ENCODE measurements around the gene ARL6IP1.

ARL6IP1 gene

DNA sequence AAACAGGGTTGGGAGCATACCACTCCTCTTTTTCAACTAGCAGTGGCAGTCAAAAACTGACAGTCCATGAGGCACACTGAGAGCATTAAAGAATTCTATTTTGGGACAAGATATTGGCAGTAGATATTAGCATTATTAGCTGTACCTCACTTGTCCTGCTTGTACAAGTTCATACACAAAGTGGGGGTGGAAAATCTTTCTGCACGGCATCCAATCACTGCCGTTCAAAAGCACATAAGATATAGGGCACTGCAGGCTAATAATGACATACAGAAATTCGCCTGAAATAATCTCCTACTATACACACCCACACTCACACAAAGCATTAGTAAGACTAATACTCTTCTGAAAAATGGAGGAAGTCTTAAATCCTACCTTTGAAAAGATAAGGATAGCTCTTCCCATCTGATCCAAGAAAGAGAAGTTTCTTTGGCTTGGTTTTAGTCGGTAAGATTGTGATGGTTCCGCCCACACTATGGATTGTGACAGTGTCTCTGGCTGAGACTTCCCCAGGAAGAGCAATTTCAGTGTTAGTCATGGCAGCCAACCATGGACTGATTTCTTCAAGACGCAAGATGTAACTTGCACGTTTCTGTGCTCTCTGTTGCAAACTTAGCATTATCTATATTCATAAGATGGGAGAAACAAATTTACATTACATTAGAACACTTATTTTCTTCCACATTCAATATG, 40.6 kb upstream of the ARL6IP1 start:
- Histone ChIP-seq H3K9me3 (ENCODE audit: insufficient read depth, low read depth, low read length) (no peaks in the 10 kb centered on the region), H3K4me2 (ENCODE audit: low read depth, low read length, poor library complexity, severe bottlenecking) (no peak overlapping the region), H3K27me3 (ENCODE audit: insufficient read depth, low read length, poor library complexity, severe bottlenecking) (no peaks in the 10 kb centered on the region), H3K36me3 (ENCODE audit: insufficient read depth, low read length) (peaks cover 85% of the 10 kb centered on the region), H3K9me2 (replicated peaks; ENCODE audit: low read depth, low read length) (no peaks in the 10 kb centered on the region), H4K20me1 (ENCODE audit: insufficient read depth, low read length, poor library complexity, severe bottlenecking) (no peaks in the 10 kb centered on the region), H2AFZ (ENCODE audit: low read length) (no peak overlapping the region), H3F3A (ENCODE audit: low read depth) (no peaks in the 10 kb centered on the region), H3K4me1 (ENCODE audit: insufficient read depth, low read length, poor library complexity, severe bottlenecking) (no peaks in the 10 kb centered on the region), H3K79me2 (ENCODE audit: insufficient read depth, low read length) (no peaks in the 10 kb centered on the region), H3K9ac (ENCODE audit: low read depth, low read length, poor library complexity, severe bottlenecking) (no peak overlapping the region), H3K4me3 (ENCODE audit: low read length, poor library complexity, severe bottlenecking) (no peak overlapping the region)
- no peak for TF ChIP-seq EZH2phosphoT487 (IDR thresholded peaks at IDR 0.05; ENCODE audit: borderline replicate concordance)
- TF ChIP-seq, protein P1, sequence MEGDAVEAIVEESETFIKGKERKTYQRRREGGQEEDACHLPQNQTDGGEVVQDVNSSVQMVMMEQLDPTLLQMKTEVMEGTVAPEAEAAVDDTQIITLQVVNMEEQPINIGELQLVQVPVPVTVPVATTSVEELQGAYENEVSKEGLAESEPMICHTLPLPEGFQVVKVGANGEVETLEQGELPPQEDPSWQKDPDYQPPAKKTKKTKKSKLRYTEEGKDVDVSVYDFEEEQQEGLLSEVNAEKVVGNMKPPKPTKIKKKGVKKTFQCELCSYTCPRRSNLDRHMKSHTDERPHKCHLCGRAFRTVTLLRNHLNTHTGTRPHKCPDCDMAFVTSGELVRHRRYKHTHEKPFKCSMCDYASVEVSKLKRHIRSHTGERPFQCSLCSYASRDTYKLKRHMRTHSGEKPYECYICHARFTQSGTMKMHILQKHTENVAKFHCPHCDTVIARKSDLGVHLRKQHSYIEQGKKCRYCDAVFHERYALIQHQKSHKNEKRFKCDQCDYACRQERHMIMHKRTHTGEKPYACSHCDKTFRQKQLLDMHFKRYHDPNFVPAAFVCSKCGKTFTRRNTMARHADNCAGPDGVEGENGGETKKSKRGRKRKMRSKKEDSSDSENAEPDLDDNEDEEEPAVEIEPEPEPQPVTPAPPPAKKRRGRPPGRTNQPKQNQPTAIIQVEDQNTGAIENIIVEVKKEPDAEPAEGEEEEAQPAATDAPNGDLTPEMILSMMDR (conservative IDR thresholded peaks at IDR 0.05; ENCODE audit: low read length), result no peak

DNA sequence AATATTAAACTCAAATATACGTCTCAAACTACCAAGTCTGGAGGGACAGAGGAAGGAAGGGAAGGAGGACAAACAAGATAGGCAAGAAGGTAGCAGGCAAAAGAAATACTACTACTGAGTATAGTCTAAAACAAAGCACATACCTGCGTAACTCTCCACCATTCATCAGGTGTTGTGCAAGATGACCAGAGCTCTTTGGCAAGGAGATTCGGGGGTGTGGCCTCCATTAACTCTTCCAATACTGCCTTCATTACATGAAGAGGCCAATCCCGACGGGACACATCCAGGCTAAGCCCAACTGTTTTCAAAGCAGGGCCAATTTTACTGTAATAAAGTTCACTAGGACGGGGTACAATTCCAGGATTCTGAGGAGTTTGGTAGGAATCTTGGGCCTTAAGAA, 38.2 kb upstream of the ARL6IP1 start:
- no peak overlapping the region for H3K4me3 ChIP-seq (ENCODE audit: low read length, poor library complexity, severe bottlenecking)
- no peak for TF ChIP-seq EZH2phosphoT487 (IDR thresholded peaks at IDR 0.05; ENCODE audit: borderline replicate concordance)
- TF ChIP-seq, protein P1 (conservative IDR thresholded peaks at IDR 0.05; ENCODE audit: low read length), result no peak
- no peaks in the 10 kb centered on the region for H3F3A ChIP-seq (ENCODE audit: low read depth)
- H3K9me3 ChIP-seq (ENCODE audit: insufficient read depth, low read depth, low read length), result no peaks in the 10 kb centered on the region
- no peak overlapping the region for H2AFZ ChIP-seq (ENCODE audit: low read length)
- H4K20me1 ChIP-seq (ENCODE audit: insufficient read depth, low read length, poor library complexity, severe bottlenecking), result no peaks in the 10 kb centered on the region
- H3K9ac ChIP-seq (ENCODE audit: low read depth, low read length, poor library complexity, severe bottlenecking), result no peak overlapping the region
- H3K36me3 ChIP-seq (ENCODE audit: insufficient read depth, low read length), result peaks cover 86% of the 10 kb centered on the region
- no peak overlapping the region for H3K4me2 ChIP-seq (ENCODE audit: low read depth, low read length, poor library complexity, severe bottlenecking)
- H3K9me2 ChIP-seq (replicated peaks; ENCODE audit: low read depth, low read length), result no peaks in the 10 kb centered on the region
- H3K27me3 ChIP-seq (ENCODE audit: insufficient read depth, low read length, poor library complexity, severe bottlenecking), result no peaks in the 10 kb centered on the region
- H3K79me2 ChIP-seq (ENCODE audit: insufficient read depth, low read length), result no peaks in the 10 kb centered on the region
- no peaks in the 10 kb centered on the region for H3K4me1 ChIP-seq (ENCODE audit: insufficient read depth, low read length, poor library complexity, severe bottlenecking)

DNA sequence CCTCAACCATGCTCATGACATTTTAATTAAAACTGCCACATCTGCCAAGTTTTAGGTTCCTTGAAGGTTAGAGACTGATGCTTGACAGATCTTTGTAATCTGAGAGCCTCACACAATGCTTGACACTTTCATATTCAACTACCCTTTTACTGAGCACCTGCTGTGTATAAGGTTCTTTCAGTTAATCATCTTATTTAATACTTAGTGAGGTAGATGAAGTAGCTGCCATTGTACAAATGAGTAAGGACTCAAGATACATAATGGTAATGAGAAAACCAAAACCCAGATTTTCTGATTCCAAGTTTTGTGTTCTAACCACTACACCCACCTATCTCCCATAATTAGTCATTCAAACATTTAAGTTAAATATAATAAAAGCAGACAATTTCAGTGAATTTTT, 35.4 kb upstream of the ARL6IP1 start:
- Histone ChIP-seq H4K20me1 (ENCODE audit: insufficient read depth, low read length, poor library complexity, severe bottlenecking) (no peaks in the 10 kb centered on the region), H2AFZ (ENCODE audit: low read length) (no peak overlapping the region), H3K4me2 (ENCODE audit: low read depth, low read length, poor library complexity, severe bottlenecking) (no peak overlapping the region), H3F3A (ENCODE audit: low read depth) (no peaks in the 10 kb centered on the region), H3K9ac (ENCODE audit: low read depth, low read length, poor library complexity, severe bottlenecking) (no peak overlapping the region), H3K4me3 (ENCODE audit: low read length, poor library complexity, severe bottlenecking) (no peak overlapping the region), H3K79me2 (ENCODE audit: insufficient read depth, low read length) (no peaks in the 10 kb centered on the region), H3K4me1 (ENCODE audit: insufficient read depth, low read length, poor library complexity, severe bottlenecking) (no peaks in the 10 kb centered on the region), H3K36me3 (ENCODE audit: insufficient read depth, low read length) (peaks cover 95% of the 10 kb centered on the region), H3K27me3 (ENCODE audit: insufficient read depth, low read length, poor library complexity, severe bottlenecking) (no peaks in the 10 kb centered on the region), H3K9me3 (ENCODE audit: insufficient read depth, low read depth, low read length) (no peaks in the 10 kb centered on the region), H3K9me2 (replicated peaks; ENCODE audit: low read depth, low read length) (no peaks in the 10 kb centered on the region)
- TF ChIP-seq, protein P1 (conservative IDR thresholded peaks at IDR 0.05; ENCODE audit: low read length), result no peak
- TF ChIP-seq EZH2phosphoT487 (IDR thresholded peaks at IDR 0.05; ENCODE audit: borderline replicate concordance), result no peak

All from Loucy (cell line).